NCI-H1092 (cell line): ENCODE measurements around the gene SETBP1.

Source experiments
- DNase-seq: peaks from one replicate; lab custom pipeline; 2025; lab: John Stamatoyannopoulos, UW

The SETBP1 gene

GRCh38 chr18:45066886-45067285 lies 386.2 kb downstream of the SETBP1 start:
- no peak for DNase-seq

- no peak for DNase-seq
Observed at GRCh38 chr18:45068400-45069094, 387.9 kb downstream of the SETBP1 start.

GRCh38 chr18:45069546-45069945 lies 388.9 kb downstream of the SETBP1 start:
- DNase-seq: no peak

- no peak for DNase-seq
Observed at GRCh38 chr18:45071956-45072355, 391.3 kb downstream of the SETBP1 start.

GRCh38 chr18:45073556-45073955 lies 392.9 kb downstream of the SETBP1 start:
- DNase-seq: no peak

GRCh38 chr18:45081566-45082181 lies 401.0 kb downstream of the SETBP1 start:
- DNase-seq: no peak

GRCh38 chr18:45083226-45083855 lies 402.7 kb downstream of the SETBP1 start:
- no peak for DNase-seq

GRCh38 chr18:45084206-45084605 lies 403.5 kb downstream of the SETBP1 start:
- no peak for DNase-seq

- DNase-seq: no peak
Observed at GRCh38 chr18:45085916-45086624, 405.4 kb downstream of the SETBP1 start.

GRCh38 chr18:45086777-45087176 lies 406.1 kb downstream of the SETBP1 start:
- no peak for DNase-seq

- DNase-seq: no peak
Observed at GRCh38 chr18:45090526-45091140, 409.9 kb downstream of the SETBP1 start.

GRCh38 chr18:45100321-45101105 lies 419.8 kb downstream of the SETBP1 start:
- no peak for DNase-seq

GRCh38 chr18:45102126-45102525 lies 421.4 kb downstream of the SETBP1 start:
- no peak for DNase-seq

GRCh38 chr18:45102863-45103262 lies 422.2 kb downstream of the SETBP1 start:
- DNase-seq: no peak

GRCh38 chr18:45103319-45104048 lies 422.8 kb downstream of the SETBP1 start:
- DNase-seq: no peak

GRCh38 chr18:45104049-45104395 lies 423.3 kb downstream of the SETBP1 start:
- DNase-seq: no peak

- DNase-seq: no peak
Observed at GRCh38 chr18:45106331-45106774, 425.7 kb downstream of the SETBP1 start.

- no peak for DNase-seq
Observed at GRCh38 chr18:45107425-45107824, 426.7 kb downstream of the SETBP1 start.

- DNase-seq: no peak
Observed at GRCh38 chr18:45108754-45109153, 428.1 kb downstream of the SETBP1 start.

- DNase-seq: no peak
Observed at GRCh38 chr18:45109271-45109670, 428.6 kb downstream of the SETBP1 start.

- DNase-seq: no peak
Observed at GRCh38 chr18:45109706-45110105, 429.0 kb downstream of the SETBP1 start.
